ENCODE measurements around the gene SPINDOC. TPM values are rescaled to one million over a fixed set of nuclear protein-coding genes. Genes with fewer than 3 reads are reported as not detected.
A peak's percentile ranks its signal among the peaks of the same experiment; 100 is the strongest.

The SPINDOC gene
- total and polyA plus RNA-seq, 9 of the 15 experiments (the other 6 are each of a cell fraction or from before 2014, with no cell fraction given), result 0.70 to 36.3 (median 19.6) TPM

DNA sequence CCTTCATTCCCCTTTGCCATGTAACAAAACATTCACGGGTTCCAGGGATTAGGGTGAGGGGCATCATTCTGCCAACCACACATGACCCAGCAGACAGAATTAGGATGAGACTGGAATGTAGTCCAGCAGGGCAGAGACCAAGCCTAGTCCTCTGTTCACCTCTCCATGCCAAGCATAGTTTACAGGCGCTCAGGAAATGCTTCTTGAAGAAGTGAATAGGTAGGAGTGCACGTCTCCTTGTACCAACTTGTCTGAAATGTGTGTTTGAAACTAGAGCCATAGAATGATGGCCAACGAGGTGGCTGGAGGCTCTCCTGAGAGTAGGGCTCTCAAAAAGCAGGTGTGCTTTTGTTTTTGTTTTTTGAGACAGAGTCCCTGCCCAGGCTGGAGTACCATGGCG is 8.2 kb downstream of the SPINDOC start:
- Histone ChIP-seq H4K20me1 (replicated peaks; ENCODE audit: control insufficient read depth, insufficient read depth, low read length) (0 out of 2 replicates have a peak, but pooled peaks cover 1% of the 10 kb centered on the region), H3K9me3 (replicated peaks; ENCODE audit: control insufficient read depth, insufficient read depth, low read depth, low read length) (no peaks in the 10 kb centered on the region), H3K79me2 (ENCODE audit: control insufficient read depth, insufficient read depth, low read length) (peaks cover 5% of the 10 kb centered on the region; the same call in 1 of the 3 replicates), H3K4me1 (replicated peaks in 1 of 2; ENCODE audit: control insufficient read depth in 2 of 2, insufficient read depth in 2 of 2, low read length in 2 of 2) (peaks cover 0 to 9% of the 10 kb centered on the region in 2 experiments; a peak in 1 of 5 replicates), H3K27ac (ENCODE audit: extremely low read depth, low read depth, low read length) (no peak overlapping the region), H3K4me2 (ENCODE audit: insufficient read depth, low read length) (no peak overlapping the region), H3K9me1 (ENCODE audit: control insufficient read depth, insufficient read depth, low read length) (peaks cover 2% of the 10 kb centered on the region), H3K36me3 (ENCODE audit: control insufficient read depth, insufficient read depth, low read length) (peaks cover 81% of the 10 kb centered on the region), H3K4me3 (no peak overlapping the region), H3K9ac (ENCODE audit: insufficient read depth in 1 of 2, low read depth in 2 of 2, low read length in 2 of 2) (no peak overlapping the region), H2AFZ (ENCODE audit: low read depth, low read length) (no peak overlapping the region), H3K27me3 (ENCODE audit: control insufficient read depth in 2 of 2, insufficient read depth in 2 of 2, low read length in 2 of 2) (no peaks in the 10 kb centered on the region)
- CTCF ChIA-PET (ENCODE audit: low intra/inter-chr PET ratio), result no interaction called here
- BruUV-seq (replicated peaks), result no TSS peak
- in situ Hi-C loops (cut with MboI), result no loop called here
- ATAC-seq (no peak), FAIRE-seq (no peak), DNase-seq (ENCODE audit: extremely low read depth in 1 of 4, low spot score in 3 of 4) (no peak)
- POLR2A ChIA-PET, result interaction anchor here (0.6 kb wide), 1 partner anchor 121 kb away, joined by 3 read pairs; no protein-coding TSS in a partner anchor
- intact Hi-C loops (cut with micrococcal nuclease), result no loop called here
- TF ChIP-seq STAT5B (CRISPR knock-in tag; IDR thresholded peaks at IDR 0.05), result no peak
- TF ChIP-seq KDM2B (CRISPR knock-in tag; IDR thresholded peaks at IDR 0.05), result no peak
- no peak for TF ChIP-seq KLF6 (CRISPR knock-in tag; IDR thresholded peaks at IDR 0.05; ENCODE audit: borderline replicate concordance)
- 72% methylated on average over 5 of the region's 5 CpGs for WGBS (ENCODE audit: insufficient coverage, low coverage, missing lambda C conversion rate)

- Histone ChIP-seq H3K79me2 (ENCODE audit: control insufficient read depth, insufficient read depth, low read length) (no peaks in the 10 kb centered on the region), H3K9ac (ENCODE audit: insufficient read depth in 1 of 2, low read depth in 2 of 2, low read length in 2 of 2) (no peak overlapping the region), H3K36me3 (ENCODE audit: control insufficient read depth, insufficient read depth, low read length) (peaks cover 42% of the 10 kb centered on the region; the same call in 2 of the 3 replicates), H3K9me1 (ENCODE audit: control insufficient read depth, insufficient read depth, low read length) (no peaks in the 10 kb centered on the region), H3K9me3 (replicated peaks; ENCODE audit: control insufficient read depth, insufficient read depth, low read depth, low read length) (no peaks in the 10 kb centered on the region), H3K4me1 (replicated peaks in 1 of 2; ENCODE audit: control insufficient read depth in 2 of 2, insufficient read depth in 2 of 2, low read length in 2 of 2) (no peaks in the 10 kb centered on the region; a peak in 1 of 5 replicates), H4K20me1 (replicated peaks; ENCODE audit: control insufficient read depth, insufficient read depth, low read length) (no peaks in the 10 kb centered on the region), H3K4me2 (ENCODE audit: insufficient read depth, low read length) (no peak overlapping the region), H2AFZ (ENCODE audit: low read depth, low read length) (no peak overlapping the region), H3K27ac (ENCODE audit: extremely low read depth, low read depth, low read length) (no peak overlapping the region), H3K27me3 (ENCODE audit: control insufficient read depth in 2 of 2, insufficient read depth in 2 of 2, low read length in 2 of 2) (no peaks in the 10 kb centered on the region), H3K4me3 (no peak overlapping the region)
- POLR2A ChIA-PET, result interaction anchor here (0.6 to 1.5 kb wide), 3 partner anchors 10 to 458 kb away, joined by 3 to 5 read pairs (median 4); no protein-coding TSS in a partner anchor
- CTCF ChIA-PET (ENCODE audit: low intra/inter-chr PET ratio), result no interaction called here
- in situ Hi-C loops (cut with MboI), result no loop called here
- no TSS peak for BruUV-seq (replicated peaks)
- WGBS (ENCODE audit: insufficient coverage, low coverage, missing lambda C conversion rate), result 94% methylated on average over 13 of the region's 17 CpGs
- FAIRE-seq (no peak), ATAC-seq (no peak), DNase-seq (ENCODE audit: extremely low read depth in 1 of 4, low spot score in 3 of 4) (no peak)
- peak; percentile 35; the same call in 1 of the 2 replicates for TF ChIP-seq POLR2G (IDR thresholded peaks at IDR 0.05; ENCODE audit: low read depth, low read length)
- TF ChIP-seq THRB (CRISPR knock-in tag; conservative IDR thresholded peaks at IDR 0.05), result no peak
- intact Hi-C loops (cut with micrococcal nuclease), result no loop called here
Measured at GRCh38 chr11:63826471-63827190, 13.4 kb downstream of the SPINDOC start.

Data from K562 (cell line).